Measurements from ENCODE around the gene MORN5.

Gene MORN5

DNA sequence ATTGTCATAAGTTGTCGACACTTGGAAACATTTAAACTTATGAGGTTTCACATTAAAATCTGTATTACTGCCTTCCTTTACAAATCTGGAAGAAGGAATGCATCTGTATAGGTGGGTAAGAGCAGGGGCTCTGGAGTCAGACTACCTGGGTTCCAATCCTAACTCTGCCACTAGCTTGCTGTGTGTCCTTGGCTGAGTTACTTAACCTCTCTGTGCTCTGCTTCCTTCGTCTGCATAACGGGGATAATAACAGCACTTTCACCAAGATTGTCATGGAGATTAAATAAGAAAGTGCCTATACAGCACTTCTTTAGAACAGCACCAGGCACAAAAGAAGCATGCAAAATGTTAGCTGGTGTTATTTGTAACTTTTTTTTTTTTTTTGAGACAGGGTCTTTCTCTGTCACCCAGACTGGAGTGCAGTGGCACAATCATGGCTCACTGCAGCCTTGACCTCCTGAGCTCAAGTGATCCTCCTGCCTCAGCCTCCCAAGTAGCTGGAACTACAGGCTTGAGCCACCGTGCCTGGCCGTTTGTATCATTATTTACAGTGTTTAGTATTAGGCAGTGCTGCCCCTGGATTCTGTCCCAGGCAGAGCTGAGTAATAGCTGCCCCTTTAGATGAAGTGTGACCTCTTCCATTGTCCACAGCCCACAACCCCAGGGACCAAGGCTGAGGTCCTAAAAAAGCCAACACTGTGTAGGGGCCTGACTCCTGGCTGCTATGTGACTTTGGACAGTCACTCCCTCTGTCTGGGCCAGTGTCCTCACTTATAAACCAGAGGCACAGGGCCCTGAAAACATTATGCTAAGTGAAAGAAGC, 41.2 kb upstream of the MORN5 start:
- Histone ChIP-seq H3K36me3 (ENCODE audit: control insufficient read depth in 1 of 2, insufficient read depth in 2 of 2, low read length in 2 of 2) (no peaks in the 10 kb centered on the region), H3K27ac (ENCODE audit: low read length) (no peak overlapping the region), H3K4me1 (ENCODE audit: control insufficient read depth in 1 of 2, insufficient read depth in 2 of 2, low read length in 2 of 2) (no peaks in the 10 kb centered on the region), H3K9me3 (ENCODE audit: control insufficient read depth in 1 of 2, low read length in 2 of 2) (no peaks in the 10 kb centered on the region), H3K27me3 (ENCODE audit: low read depth, low read length) (no peaks in the 10 kb centered on the region), H3K4me3 (ENCODE audit: low read depth in 1 of 2, low read length in 2 of 2) (no peak overlapping the region)

DNA sequence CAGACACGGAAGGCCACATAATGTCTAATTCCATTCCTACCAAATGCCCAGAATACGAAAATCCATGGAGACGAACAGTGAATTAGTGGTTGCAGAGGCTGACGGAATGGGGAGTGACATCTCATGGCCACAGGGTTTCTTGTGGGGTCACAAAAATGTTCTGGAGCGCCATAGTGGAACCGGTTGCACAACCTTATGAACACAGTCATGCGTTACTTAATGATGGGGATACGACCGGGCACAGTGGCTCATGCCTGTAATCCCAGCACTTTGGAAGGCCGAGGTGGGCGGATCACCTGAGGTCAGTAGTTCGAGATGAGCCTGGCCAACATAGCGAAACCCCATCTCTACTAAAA, 40.6 kb upstream of the MORN5 start:
- H3K4me3 ChIP-seq (ENCODE audit: low read depth in 1 of 2, low read length in 2 of 2), result no peak overlapping the region
- no peak overlapping the region for H3K27ac ChIP-seq (ENCODE audit: low read length)
- H3K36me3 ChIP-seq (ENCODE audit: control insufficient read depth in 1 of 2, insufficient read depth in 2 of 2, low read length in 2 of 2), result no peaks in the 10 kb centered on the region
- no peaks in the 10 kb centered on the region for H3K4me1 ChIP-seq (ENCODE audit: control insufficient read depth in 1 of 2, insufficient read depth in 2 of 2, low read length in 2 of 2)
- no peaks in the 10 kb centered on the region for H3K27me3 ChIP-seq (ENCODE audit: low read depth, low read length)
- no peaks in the 10 kb centered on the region for H3K9me3 ChIP-seq (ENCODE audit: control insufficient read depth in 1 of 2, low read length in 2 of 2)

DNA sequence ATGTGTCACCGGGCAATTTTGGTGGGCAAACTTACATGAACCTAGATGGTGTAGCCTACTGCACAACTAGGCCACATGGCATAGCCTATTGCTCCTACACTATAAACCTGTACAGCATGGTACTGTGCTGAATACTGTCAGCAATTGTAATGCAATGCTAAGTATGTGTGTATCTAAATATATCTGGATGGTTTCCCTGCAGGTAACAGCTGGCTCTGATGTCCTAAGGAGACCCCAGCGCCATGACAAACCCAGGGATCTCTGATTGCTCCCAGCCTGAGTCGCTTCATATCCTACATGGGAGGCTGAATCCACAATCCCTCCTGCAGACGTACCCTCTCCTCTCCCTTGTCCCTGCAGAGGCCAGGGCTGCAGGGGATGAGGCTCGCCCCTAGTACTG, 40.0 kb upstream of the MORN5 start:
- Histone ChIP-seq H3K27me3 (ENCODE audit: low read depth, low read length) (no peaks in the 10 kb centered on the region), H3K4me3 (ENCODE audit: low read depth in 1 of 2, low read length in 2 of 2) (no peak overlapping the region), H3K4me1 (ENCODE audit: control insufficient read depth in 1 of 2, insufficient read depth in 2 of 2, low read length in 2 of 2) (no peaks in the 10 kb centered on the region), H3K9me3 (ENCODE audit: control insufficient read depth in 1 of 2, low read length in 2 of 2) (no peaks in the 10 kb centered on the region), H3K27ac (ENCODE audit: low read length) (no peak overlapping the region), H3K36me3 (ENCODE audit: control insufficient read depth in 1 of 2, insufficient read depth in 2 of 2, low read length in 2 of 2) (no peaks in the 10 kb centered on the region)

DNA sequence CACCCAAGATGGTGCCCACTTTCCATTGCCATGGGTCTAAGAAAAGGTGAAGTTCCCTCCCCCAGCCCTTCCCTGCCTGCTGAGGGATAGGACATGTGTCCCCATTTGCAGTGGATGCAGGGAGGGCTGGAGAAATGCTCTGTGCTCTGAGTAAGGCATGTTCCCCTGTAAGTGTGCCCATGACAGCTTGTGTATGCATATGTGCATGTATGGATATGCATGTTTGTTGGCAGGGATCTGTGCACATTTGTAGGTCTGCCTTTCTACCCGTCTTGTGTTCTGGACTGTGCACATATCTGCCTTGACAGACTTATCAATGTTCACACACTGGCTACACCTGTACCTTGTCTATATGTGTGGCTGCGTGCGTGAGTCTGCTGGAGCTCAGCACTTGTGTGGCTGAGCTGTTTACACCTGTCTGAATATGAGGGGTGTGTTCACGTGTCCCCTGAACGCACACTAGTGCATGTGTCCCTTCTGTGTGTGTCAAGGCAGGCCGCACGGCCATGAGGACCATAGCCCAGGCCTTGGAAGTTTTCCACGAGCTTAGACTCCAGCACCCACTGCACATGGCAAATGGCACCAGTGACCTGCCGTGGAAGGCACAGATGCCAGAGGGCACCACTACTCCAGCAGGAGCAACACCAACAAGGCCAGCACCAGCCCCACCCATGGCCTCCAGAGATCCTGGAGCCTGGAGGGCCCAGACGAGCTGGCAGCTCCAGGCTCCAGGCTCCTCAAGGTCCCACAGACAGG, 39.2 kb upstream of the MORN5 start:
- H3K36me3 ChIP-seq (ENCODE audit: control insufficient read depth in 1 of 2, insufficient read depth in 2 of 2, low read length in 2 of 2), result no peaks in the 10 kb centered on the region
- H3K4me3 ChIP-seq (ENCODE audit: low read depth in 1 of 2, low read length in 2 of 2), result no peak overlapping the region
- H3K27me3 ChIP-seq (ENCODE audit: low read depth, low read length), result peaks cover 3% of the 10 kb centered on the region
- peaks cover 2 to 5% of the 10 kb centered on the region in 2 donors for H3K4me1 ChIP-seq (ENCODE audit: control insufficient read depth in 1 of 2, insufficient read depth in 2 of 2, low read length in 2 of 2)
- H3K27ac ChIP-seq (ENCODE audit: low read length), result no peak overlapping the region
- H3K9me3 ChIP-seq (ENCODE audit: control insufficient read depth in 1 of 2, low read length in 2 of 2), result no peaks in the 10 kb centered on the region

DNA sequence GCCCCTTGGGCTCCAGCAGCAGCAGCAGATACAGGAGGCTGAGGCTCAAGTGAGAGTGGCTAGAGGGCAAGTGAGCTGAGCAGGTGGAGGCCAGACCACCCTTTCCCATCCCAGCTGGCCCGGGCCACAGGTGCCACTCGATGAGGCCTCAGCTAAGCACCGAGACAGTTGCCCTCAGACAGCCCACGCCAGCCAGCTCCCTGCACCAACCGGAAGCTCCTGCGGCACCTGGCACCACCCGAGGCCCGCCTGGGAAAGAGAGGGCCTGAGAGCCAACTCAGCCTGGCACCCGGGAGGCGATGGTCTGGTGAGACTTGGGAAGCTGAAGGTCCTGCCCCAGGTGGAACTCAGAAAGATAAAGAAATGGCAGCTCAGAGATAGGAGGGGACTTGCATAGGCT, 38.3 kb upstream of the MORN5 start:
- peaks cover 6 to 14% of the 10 kb centered on the region in 2 donors for H3K4me1 ChIP-seq (ENCODE audit: control insufficient read depth in 1 of 2, insufficient read depth in 2 of 2, low read length in 2 of 2)
- no peak overlapping the region for H3K4me3 ChIP-seq (ENCODE audit: low read depth in 1 of 2, low read length in 2 of 2)
- no peaks in the 10 kb centered on the region for H3K9me3 ChIP-seq (ENCODE audit: control insufficient read depth in 1 of 2, low read length in 2 of 2)

DNA sequence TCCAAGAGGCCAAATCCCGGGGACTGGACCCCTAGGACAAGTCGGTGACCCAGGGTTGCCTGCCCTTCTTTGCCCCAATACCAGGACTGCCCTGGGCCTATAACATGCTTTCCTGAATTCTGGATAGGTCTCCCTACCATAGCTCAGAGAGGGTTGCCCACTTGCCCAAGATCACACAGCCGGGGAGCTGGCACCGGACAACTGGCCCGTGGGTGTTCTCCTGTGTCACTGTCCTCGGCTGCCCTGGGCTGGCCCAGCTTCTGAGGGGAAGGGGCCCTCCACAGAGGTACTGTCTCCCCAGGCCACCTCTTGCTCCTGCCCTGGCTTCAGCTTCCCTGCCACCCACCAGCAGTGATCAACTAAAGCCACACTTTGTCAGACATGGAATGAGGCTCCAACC, 37.8 kb upstream of the MORN5 start:
- Histone ChIP-seq H3K4me3 (ENCODE audit: low read depth in 1 of 2, low read length in 2 of 2) (no peak overlapping the region), H3K27ac (ENCODE audit: low read length) (no peak overlapping the region), H3K27me3 (ENCODE audit: low read depth, low read length) (peaks cover 12% of the 10 kb centered on the region), H3K36me3 (ENCODE audit: control insufficient read depth in 1 of 2, insufficient read depth in 2 of 2, low read length in 2 of 2) (no peaks in the 10 kb centered on the region), H3K4me1 (ENCODE audit: control insufficient read depth in 1 of 2, insufficient read depth in 2 of 2, low read length in 2 of 2) (peaks cover 6 to 19% of the 10 kb centered on the region in 2 donors), H3K9me3 (ENCODE audit: control insufficient read depth in 1 of 2, low read length in 2 of 2) (no peaks in the 10 kb centered on the region)

More for the DNA sequence above, 38.3 kb upstream of the MORN5 start:
- Histone ChIP-seq H3K36me3 (ENCODE audit: control insufficient read depth in 1 of 2, insufficient read depth in 2 of 2, low read length in 2 of 2) (no peaks in the 10 kb centered on the region), H3K27ac (ENCODE audit: low read length) (no peak overlapping the region), H3K27me3 (ENCODE audit: low read depth, low read length) (peaks cover 11% of the 10 kb centered on the region)

DNA sequence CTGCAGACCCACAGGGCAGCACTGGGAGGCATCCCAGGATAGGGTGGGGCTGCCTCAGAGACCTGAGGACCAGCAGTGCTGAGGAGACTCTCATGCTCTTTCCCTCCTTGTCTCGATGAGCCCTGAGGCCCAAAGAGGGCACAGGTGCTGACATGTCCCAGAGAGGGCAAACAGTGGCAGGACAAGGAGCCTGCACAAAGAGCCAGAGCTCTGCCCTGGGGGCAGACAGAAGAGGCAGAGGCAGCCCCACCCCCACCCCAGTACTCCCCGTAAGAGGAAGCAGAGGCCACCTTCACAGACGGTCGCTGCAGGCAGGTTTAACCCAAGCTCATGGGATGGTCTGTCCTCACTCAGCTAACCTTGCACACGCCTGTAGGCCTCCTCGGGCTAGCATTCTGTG, 37.2 kb upstream of the MORN5 start:
- H3K27ac ChIP-seq (ENCODE audit: low read length), result no peak overlapping the region
- H3K36me3 ChIP-seq (ENCODE audit: control insufficient read depth in 1 of 2, insufficient read depth in 2 of 2, low read length in 2 of 2), result no peaks in the 10 kb centered on the region
- H3K4me1 ChIP-seq (ENCODE audit: control insufficient read depth in 1 of 2, insufficient read depth in 2 of 2, low read length in 2 of 2), result peaks cover 6 to 21% of the 10 kb centered on the region in 2 donors
- H3K9me3 ChIP-seq (ENCODE audit: control insufficient read depth in 1 of 2, low read length in 2 of 2), result no peaks in the 10 kb centered on the region
- no peak overlapping the region for H3K4me3 ChIP-seq (ENCODE audit: low read depth in 1 of 2, low read length in 2 of 2)
- H3K27me3 ChIP-seq (ENCODE audit: low read depth, low read length), result peaks cover 12% of the 10 kb centered on the region

DNA sequence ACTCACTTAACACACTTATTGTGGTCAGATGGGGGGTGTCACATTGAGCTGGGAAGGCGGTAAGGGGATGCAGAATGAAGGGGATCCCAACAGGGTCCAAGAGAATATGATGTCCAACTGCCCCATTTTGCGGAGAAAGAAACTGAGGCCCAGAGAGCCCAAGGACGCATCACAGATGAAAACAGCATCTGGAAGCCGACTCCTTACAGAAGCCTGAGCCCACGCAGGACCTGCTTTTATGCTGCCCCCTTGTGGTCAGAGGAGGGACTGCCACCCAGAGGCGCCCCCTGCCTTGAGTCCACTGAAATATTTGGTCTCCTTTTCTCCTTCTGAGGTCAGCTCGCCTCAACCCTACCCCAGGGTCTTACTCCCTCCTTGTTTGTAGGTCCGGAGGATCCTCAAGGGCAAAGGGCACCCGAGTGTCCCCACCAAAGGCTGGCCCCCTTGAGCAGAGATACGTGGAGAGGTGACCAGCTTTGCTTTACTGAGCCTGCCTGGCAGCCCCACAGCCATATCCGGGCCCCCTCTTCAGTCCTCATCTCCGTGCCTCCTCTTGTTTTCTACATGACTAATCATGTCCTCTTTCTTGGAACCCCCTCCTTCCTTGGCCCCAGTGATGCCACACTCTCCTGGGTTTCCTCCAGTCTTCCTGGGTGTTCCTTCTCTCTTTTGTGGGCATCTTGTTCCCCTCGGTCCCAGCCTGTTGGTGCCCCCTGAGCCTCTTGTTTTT, 36.6 kb upstream of the MORN5 start:
- H3K36me3 ChIP-seq (ENCODE audit: control insufficient read depth in 1 of 2, insufficient read depth in 2 of 2, low read length in 2 of 2), result no peaks in the 10 kb centered on the region
- H3K27me3 ChIP-seq (ENCODE audit: low read depth, low read length), result peaks cover 12% of the 10 kb centered on the region
- peaks cover 6 to 21% of the 10 kb centered on the region in 2 donors for H3K4me1 ChIP-seq (ENCODE audit: control insufficient read depth in 1 of 2, insufficient read depth in 2 of 2, low read length in 2 of 2)
- H3K27ac ChIP-seq (ENCODE audit: low read length), result no peak overlapping the region
- H3K9me3 ChIP-seq (ENCODE audit: control insufficient read depth in 1 of 2, low read length in 2 of 2), result no peaks in the 10 kb centered on the region
- H3K4me3 ChIP-seq (ENCODE audit: low read depth in 1 of 2, low read length in 2 of 2), result no peak overlapping the region

DNA sequence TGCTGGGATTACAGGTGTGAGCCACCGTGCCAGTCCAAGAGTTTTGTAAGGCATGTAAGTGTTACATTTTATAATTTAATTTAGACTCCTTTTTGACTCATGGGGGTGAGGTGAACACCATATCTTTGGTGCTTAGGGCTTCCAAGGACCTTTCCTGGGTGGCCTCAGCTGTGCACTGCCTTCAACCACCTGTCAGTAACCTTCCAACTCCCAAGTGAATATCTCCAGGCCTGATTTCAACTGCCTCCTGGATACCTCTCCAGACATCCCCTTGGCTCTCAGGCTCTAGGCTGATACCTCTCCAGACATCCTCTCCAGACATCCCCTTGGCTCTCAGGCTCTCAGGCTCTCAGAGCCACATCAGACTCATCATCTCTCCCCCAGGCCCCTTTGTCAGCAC, 35.7 kb upstream of the MORN5 start:
- Histone ChIP-seq H3K4me1 (ENCODE audit: control insufficient read depth in 1 of 2, insufficient read depth in 2 of 2, low read length in 2 of 2) (peaks cover 6 to 21% of the 10 kb centered on the region in 2 donors), H3K4me3 (ENCODE audit: low read depth in 1 of 2, low read length in 2 of 2) (no peak overlapping the region), H3K27ac (ENCODE audit: low read length) (no peak overlapping the region), H3K9me3 (ENCODE audit: control insufficient read depth in 1 of 2, low read length in 2 of 2) (no peaks in the 10 kb centered on the region), H3K27me3 (ENCODE audit: low read depth, low read length) (peaks cover 12% of the 10 kb centered on the region), H3K36me3 (ENCODE audit: control insufficient read depth in 1 of 2, insufficient read depth in 2 of 2, low read length in 2 of 2) (no peaks in the 10 kb centered on the region)

DNA sequence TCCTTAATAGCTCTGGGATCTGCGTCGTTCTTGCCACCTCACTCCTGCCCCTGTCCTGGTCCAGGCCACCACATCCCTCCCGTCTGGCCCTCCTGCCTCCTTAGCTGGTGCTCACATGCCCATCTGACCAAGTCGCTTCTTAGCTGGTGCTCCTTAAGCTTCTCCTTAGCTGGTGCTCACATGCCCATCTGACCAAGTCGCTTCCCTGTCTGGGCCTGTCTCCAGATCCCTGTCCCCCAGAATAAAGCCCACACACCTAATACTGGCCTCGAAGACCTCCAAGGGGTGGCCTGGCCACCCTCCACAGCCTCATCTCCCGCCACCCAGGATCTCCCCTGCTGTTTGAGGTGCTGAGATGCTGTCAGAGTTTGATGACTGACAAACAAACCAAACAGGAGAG, 35.2 kb upstream of the MORN5 start:
- Histone ChIP-seq H3K36me3 (ENCODE audit: control insufficient read depth in 1 of 2, insufficient read depth in 2 of 2, low read length in 2 of 2) (no peaks in the 10 kb centered on the region), H3K27me3 (ENCODE audit: low read depth, low read length) (peaks cover 12% of the 10 kb centered on the region), H3K4me3 (ENCODE audit: low read depth in 1 of 2, low read length in 2 of 2) (no peak overlapping the region), H3K4me1 (ENCODE audit: control insufficient read depth in 1 of 2, insufficient read depth in 2 of 2, low read length in 2 of 2) (peaks cover 6 to 21% of the 10 kb centered on the region in 2 donors), H3K27ac (ENCODE audit: low read length) (no peak overlapping the region), H3K9me3 (ENCODE audit: control insufficient read depth in 1 of 2, low read length in 2 of 2) (no peaks in the 10 kb centered on the region)

DNA sequence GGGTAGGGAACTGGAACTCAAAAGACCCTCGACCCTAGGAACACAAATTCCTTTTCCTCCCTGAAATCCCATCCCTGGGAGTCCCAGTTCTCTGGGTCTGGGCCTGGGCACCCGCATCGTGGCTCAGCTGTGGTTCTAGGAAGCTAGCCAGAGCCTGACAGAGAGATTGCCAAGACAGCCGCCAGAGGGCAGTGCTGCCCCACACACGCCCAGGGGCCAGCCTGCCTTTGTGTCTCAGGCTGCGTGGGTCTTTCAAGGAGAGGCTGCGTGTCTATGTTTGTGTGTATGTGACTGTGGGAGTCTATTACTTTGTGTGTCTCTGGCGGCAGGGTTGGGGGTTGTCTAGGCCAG, 34.6 kb upstream of the MORN5 start:
- H3K36me3 ChIP-seq (ENCODE audit: control insufficient read depth in 1 of 2, insufficient read depth in 2 of 2, low read length in 2 of 2), result no peaks in the 10 kb centered on the region
- peaks cover 12% of the 10 kb centered on the region for H3K27me3 ChIP-seq (ENCODE audit: low read depth, low read length)
- peaks cover 6 to 21% of the 10 kb centered on the region in 2 donors for H3K4me1 ChIP-seq (ENCODE audit: control insufficient read depth in 1 of 2, insufficient read depth in 2 of 2, low read length in 2 of 2)

More for the DNA sequence above, 34.6 kb upstream of the MORN5 start:
- no peaks in the 10 kb centered on the region for H3K9me3 ChIP-seq (ENCODE audit: control insufficient read depth in 1 of 2, low read length in 2 of 2)
- H3K4me3 ChIP-seq (ENCODE audit: low read depth in 1 of 2, low read length in 2 of 2), result no peak overlapping the region
- no peak overlapping the region for H3K27ac ChIP-seq (ENCODE audit: low read length)
